ENCODE measurements around the gene BLZF1. TPM values are rescaled to one million over a fixed set of nuclear protein-coding genes. Genes with fewer than 3 reads are reported as not detected.
A peak's percentile ranks its signal among the peaks of the same experiment; 100 is the strongest.

The BLZF1 gene
- total RNA-seq, 1 donor, result 29.7 TPM

DNA sequence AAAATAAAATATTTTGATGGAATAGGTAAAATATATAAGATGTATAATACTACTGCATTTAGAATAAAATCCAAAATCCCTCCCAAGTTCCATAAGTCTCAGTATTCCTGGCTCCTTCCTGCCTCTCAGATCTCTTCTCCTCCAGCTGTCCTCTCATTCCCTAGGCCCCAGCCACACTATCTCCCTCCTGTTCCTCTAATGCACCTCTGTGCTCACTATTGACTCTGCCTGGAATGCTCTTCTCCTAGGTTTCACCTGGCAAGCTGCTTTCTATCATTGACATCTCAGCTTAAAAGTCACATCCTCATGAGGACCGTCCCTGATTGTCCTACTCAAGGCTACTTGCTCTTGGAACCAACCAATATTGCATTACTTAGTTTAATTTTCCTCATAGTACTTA, 7.6 kb upstream of the BLZF1 start:
- peaks cover 14% of the 10 kb centered on the region for H3K4me1 ChIP-seq (ENCODE audit: insufficient read depth, low read length)
- no peaks in the 10 kb centered on the region for H4K20me1 ChIP-seq (ENCODE audit: insufficient read depth, low read length)
- no peak overlapping the region for H2AFZ ChIP-seq (ENCODE audit: low read length)
- no peak overlapping the region for H3K27ac ChIP-seq (ENCODE audit: low read depth, low read length)
- no peak for DNase-seq (ENCODE audit: insufficient read length, low spot score, missing footprints)
- peaks cover 36% of the 10 kb centered on the region for H3K79me2 ChIP-seq (ENCODE audit: insufficient read depth, low read length)
- no peaks in the 10 kb centered on the region for H3K27me3 ChIP-seq (ENCODE audit: insufficient read depth, low read length)
- no peaks in the 10 kb centered on the region for H3K36me3 ChIP-seq (ENCODE audit: insufficient read depth, low read length)
- no peaks in the 10 kb centered on the region for H3K9me3 ChIP-seq (ENCODE audit: low read depth, low read length)
- H3K4me3 ChIP-seq (ENCODE audit: insufficient read depth, low read length), result no peak overlapping the region
- TF ChIP-seq, protein P1, sequence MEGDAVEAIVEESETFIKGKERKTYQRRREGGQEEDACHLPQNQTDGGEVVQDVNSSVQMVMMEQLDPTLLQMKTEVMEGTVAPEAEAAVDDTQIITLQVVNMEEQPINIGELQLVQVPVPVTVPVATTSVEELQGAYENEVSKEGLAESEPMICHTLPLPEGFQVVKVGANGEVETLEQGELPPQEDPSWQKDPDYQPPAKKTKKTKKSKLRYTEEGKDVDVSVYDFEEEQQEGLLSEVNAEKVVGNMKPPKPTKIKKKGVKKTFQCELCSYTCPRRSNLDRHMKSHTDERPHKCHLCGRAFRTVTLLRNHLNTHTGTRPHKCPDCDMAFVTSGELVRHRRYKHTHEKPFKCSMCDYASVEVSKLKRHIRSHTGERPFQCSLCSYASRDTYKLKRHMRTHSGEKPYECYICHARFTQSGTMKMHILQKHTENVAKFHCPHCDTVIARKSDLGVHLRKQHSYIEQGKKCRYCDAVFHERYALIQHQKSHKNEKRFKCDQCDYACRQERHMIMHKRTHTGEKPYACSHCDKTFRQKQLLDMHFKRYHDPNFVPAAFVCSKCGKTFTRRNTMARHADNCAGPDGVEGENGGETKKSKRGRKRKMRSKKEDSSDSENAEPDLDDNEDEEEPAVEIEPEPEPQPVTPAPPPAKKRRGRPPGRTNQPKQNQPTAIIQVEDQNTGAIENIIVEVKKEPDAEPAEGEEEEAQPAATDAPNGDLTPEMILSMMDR (IDR thresholded peaks at IDR 0.05; ENCODE audit: extremely low read depth, low read depth, low read length), result no peak
- no peak overlapping the region for H3K4me2 ChIP-seq (ENCODE audit: insufficient read depth, low read length)

DNA sequence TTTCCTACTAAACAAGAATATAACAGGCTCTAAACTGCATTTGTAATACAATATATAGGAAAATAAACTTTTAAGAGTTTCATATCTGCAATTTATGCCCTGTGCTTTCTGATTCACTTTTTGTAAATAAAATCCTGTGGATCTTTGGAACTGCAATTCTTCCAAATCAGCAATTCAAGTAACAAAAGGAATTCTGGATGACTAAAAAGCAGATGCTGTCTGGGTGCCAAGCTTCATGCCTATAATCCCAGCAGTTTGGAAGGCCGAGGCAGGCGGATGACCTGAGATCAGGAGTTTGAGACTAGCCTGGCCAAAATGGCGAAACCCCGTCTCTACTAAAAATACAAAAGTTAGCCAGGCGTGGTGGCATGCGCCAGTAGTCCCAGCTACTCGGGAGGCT, 6.7 kb upstream of the BLZF1 start:
- H3K9me3 ChIP-seq (ENCODE audit: low read depth, low read length), result no peaks in the 10 kb centered on the region
- no peak overlapping the region for H3K27ac ChIP-seq (ENCODE audit: low read depth, low read length)
- no peaks in the 10 kb centered on the region for H3K27me3 ChIP-seq (ENCODE audit: insufficient read depth, low read length)
- H3K4me2 ChIP-seq (ENCODE audit: insufficient read depth, low read length), result no peak overlapping the region
- TF ChIP-seq, protein P1 (IDR thresholded peaks at IDR 0.05; ENCODE audit: extremely low read depth, low read depth, low read length), result no peak
- peaks cover 14% of the 10 kb centered on the region for H3K4me1 ChIP-seq (ENCODE audit: insufficient read depth, low read length)
- H4K20me1 ChIP-seq (ENCODE audit: insufficient read depth, low read length), result no peaks in the 10 kb centered on the region
- H3K79me2 ChIP-seq (ENCODE audit: insufficient read depth, low read length), result peaks cover 41% of the 10 kb centered on the region
- no peak for DNase-seq (ENCODE audit: insufficient read length, low spot score, missing footprints)
- no peaks in the 10 kb centered on the region for H3K36me3 ChIP-seq (ENCODE audit: insufficient read depth, low read length)
- H2AFZ ChIP-seq (ENCODE audit: low read length), result no peak overlapping the region
- no peak overlapping the region for H3K4me3 ChIP-seq (ENCODE audit: insufficient read depth, low read length)

DNA sequence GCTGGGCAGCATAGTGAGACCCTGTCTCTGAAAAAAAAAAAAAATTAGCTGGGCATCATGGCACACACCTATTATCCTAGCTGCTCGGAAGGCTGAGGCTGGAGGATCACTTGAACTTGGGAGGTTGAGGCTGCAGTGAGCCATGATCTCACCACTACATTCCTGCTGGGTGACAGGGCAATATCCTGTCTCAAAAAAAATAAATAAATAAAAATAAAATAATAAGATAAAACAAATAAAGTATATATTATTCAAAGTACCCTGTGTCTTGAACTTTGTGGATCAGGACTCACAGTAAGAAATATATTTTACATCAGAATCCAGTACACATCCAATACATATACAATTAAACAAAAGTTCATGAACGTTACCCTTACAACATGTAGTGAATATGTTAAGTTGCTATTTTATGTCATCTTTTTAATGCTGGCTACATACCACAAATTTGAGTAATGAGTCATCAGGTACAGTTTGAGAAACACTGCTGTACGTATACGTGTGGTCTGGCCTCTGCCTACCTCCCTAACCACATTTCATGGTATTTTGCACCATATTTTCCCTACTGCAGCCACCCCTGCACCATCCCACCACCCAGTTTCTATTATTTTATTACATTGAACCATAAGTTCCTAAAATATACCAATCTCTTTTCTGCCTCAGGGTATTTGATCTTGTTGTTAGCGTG, 4.8 kb upstream of the BLZF1 start:
- peak; percentile 73 for DNase-seq (ENCODE audit: insufficient read length, low spot score, missing footprints)
- H3K4me2 ChIP-seq (ENCODE audit: insufficient read depth, low read length), result peak overlapping the region; percentile 41

DNA sequence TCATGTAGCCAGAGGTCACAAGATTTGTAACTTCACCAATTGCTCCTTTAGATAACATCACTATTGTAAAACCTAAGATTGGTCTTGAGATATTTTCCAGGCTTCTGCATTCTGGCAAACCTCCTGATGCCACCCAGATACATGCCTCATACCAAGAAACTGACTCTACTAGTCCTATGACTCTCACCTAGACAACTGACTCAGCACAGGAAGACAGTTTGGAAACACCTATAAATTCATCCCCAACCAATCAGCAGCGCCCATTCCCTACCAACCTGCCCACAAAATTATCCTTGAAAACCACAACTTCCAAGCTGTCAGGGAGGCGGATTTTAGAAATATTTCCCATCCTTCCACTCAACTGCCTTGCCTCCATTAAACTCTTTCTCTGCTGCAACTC, 3.0 kb upstream of the BLZF1 start:
- H3K27ac ChIP-seq (ENCODE audit: low read depth, low read length), result no peak overlapping the region
- no peaks in the 10 kb centered on the region for H3K9me3 ChIP-seq (ENCODE audit: low read depth, low read length)
- peaks cover 22% of the 10 kb centered on the region for H3K4me1 ChIP-seq (ENCODE audit: insufficient read depth, low read length)
- TF ChIP-seq, protein P1 (IDR thresholded peaks at IDR 0.05; ENCODE audit: extremely low read depth, low read depth, low read length), result no peak
- H3K4me3 ChIP-seq (ENCODE audit: insufficient read depth, low read length), result no peak overlapping the region
- no peak overlapping the region for H3K4me2 ChIP-seq (ENCODE audit: insufficient read depth, low read length)
- H3K27me3 ChIP-seq (ENCODE audit: insufficient read depth, low read length), result no peaks in the 10 kb centered on the region
- peaks cover 4% of the 10 kb centered on the region for H3K36me3 ChIP-seq (ENCODE audit: insufficient read depth, low read length)
- no peak overlapping the region for H2AFZ ChIP-seq (ENCODE audit: low read length)
- no peak for DNase-seq (ENCODE audit: insufficient read length, low spot score, missing footprints)
- H3K79me2 ChIP-seq (ENCODE audit: insufficient read depth, low read length), result peaks cover 62% of the 10 kb centered on the region
- H4K20me1 ChIP-seq (ENCODE audit: insufficient read depth, low read length), result no peaks in the 10 kb centered on the region

More for the DNA sequence above, 4.8 kb upstream of the BLZF1 start:
- no peaks in the 10 kb centered on the region for H3K36me3 ChIP-seq (ENCODE audit: insufficient read depth, low read length)
- TF ChIP-seq, protein P1 (IDR thresholded peaks at IDR 0.05; ENCODE audit: extremely low read depth, low read depth, low read length), result no peak
- H3K27ac ChIP-seq (ENCODE audit: low read depth, low read length), result peak overlapping the region; percentile 89
- peaks cover 18% of the 10 kb centered on the region for H3K4me1 ChIP-seq (ENCODE audit: insufficient read depth, low read length)
- H2AFZ ChIP-seq (ENCODE audit: low read length), result no peak overlapping the region
- no peaks in the 10 kb centered on the region for H4K20me1 ChIP-seq (ENCODE audit: insufficient read depth, low read length)
- no peak overlapping the region for H3K4me3 ChIP-seq (ENCODE audit: insufficient read depth, low read length)
- H3K9me3 ChIP-seq (ENCODE audit: low read depth, low read length), result no peaks in the 10 kb centered on the region
- H3K27me3 ChIP-seq (ENCODE audit: insufficient read depth, low read length), result no peaks in the 10 kb centered on the region
- peaks cover 52% of the 10 kb centered on the region for H3K79me2 ChIP-seq (ENCODE audit: insufficient read depth, low read length)
